GM18507 (cell line): ENCODE data around the gene ASB16.
A peak's percentile ranks its signal among the peaks of the same experiment; 100 is the strongest.

Experiments used
- DNase-seq: peaks from one replicate; pipeline ENCODE4 v3.0.0; 2011; ENCODE audit warnings: low read depth; ENCODE audit not compliant: insufficient read length; ENCODE audit errors: extremely low spot score
- FAIRE-seq: peaks from 2 replicates; lab custom pipeline; 2011; peaks lifted over from hg19 to GRCh38; lab: Jason Lieb, UNC

Gene ASB16

DNA sequence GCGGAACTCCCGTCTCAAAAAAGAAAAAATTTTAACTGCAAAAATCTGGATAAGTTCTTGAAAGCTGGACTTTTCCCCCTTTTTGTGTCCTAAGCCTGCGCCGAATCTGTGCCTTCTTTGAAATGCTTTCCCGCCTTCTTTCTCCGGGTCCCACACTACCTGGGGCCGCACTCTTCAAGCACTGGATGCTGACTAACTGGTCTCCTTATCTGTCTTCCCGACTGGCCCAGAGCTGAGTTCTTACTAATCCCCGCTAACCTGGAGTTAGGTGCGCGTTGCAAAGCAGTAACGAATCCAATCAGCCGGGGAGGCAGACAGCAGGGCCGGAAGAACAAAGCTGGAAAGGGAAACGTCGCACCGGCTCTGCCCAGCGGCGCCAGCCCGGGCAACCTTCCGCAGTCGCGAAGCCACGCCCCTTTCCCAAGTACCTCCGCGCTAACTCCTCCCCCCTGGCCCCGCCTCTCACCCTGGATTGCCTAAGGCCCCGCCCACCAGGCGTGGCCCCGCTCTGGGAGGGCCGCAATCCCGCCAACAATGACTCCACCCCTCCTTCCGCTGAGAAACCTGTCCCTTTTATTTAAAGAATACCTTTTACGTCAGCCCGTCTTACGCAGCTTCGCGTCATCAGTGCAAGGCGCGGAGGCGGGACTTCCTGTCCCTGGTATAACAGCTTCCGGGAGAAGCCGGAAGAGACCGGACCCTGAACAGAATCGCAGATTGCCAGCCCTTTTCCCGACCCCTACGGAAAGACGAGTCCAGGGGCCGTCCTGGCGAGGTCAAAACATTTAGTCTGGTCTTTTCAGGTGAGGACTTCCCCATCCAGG, 16.0 kb downstream of the ASB16 start, which contains the start of gene TMUB2:
TSS of gene TMUB2 (plus strand) at position 666 of the 824 bp plus-strand sequence. CDS start 737 bp downstream, outside the sequence.
- peak; percentile 100 for DNase-seq
- FAIRE-seq, result peak; percentile 100

DNA sequence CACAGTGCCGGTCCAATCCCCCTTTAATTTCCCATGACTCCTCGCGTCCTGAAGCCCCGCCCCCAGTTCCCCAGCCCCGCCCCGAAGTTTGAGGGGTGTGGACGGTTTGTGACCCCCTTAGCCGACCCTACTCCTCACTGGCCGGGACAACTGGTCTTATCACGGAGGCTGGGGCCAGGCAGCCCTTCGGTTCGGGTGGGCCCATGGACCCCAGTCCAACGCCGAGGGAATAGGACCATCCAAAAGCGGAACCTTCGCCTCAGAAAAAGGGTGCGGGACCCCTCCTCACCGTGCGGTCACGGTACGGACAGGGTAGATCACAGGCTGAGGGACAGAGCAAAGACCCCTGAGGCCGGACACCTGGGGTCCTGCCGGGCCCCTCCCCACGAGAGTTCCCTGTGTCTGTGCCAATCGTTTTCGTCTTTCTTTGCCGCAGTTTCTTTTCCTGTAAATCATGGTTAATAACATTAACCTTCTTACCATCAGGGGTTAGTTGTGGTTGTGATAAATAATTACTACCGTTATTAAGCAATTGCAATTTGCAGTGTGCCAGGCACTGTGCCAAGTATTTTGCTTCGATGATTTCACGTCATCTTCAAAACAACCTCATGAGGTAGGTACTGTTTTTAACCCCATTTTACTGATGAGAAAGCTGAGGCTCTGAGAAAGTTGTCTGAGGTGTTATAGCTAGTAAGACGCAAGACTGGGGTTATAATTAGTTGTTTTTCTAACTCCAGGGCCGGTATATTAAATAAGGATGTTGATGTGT, 16.8 kb downstream of the ASB16 start:
- no peak for FAIRE-seq
- peak; percentile 65 for DNase-seq

DNA sequence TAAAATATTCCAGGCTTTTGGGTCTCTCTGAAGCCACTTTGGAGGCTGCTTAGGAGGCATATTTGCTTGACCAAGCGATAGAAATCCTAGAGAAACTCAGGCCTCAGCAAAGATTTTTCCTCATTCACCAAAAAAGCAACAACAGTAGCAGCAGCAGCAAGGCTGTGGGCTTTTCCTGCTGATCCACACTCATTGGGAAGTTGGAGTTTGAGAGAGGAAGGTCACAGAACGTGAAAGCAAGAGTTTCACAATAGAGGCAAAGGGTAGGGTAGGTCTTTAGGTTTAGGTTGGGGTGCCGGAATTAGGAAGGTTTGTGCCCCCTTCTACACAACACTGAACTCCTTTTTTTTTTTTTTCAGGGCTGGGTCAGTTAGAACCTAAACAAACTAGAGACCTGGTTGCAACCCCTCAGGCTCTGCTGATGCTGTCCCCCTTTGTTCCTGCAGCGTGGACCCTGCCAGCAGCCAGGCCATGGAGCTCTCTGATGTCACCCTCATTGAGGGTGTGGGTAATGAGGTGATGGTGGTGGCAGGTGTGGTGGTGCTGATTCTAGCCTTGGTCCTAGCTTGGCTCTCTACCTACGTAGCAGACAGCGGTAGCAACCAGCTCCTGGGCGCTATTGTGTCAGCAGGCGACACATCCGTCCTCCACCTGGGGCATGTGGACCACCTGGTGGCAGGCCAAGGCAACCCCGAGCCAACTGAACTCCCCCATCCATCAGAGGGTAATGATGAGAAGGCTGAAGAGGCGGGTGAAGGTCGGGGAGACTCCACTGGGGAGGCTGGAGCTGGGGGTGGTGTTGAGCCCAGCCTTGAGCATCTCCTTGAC, 18.3 kb downstream of the ASB16 start:
- FAIRE-seq (no peak), DNase-seq (no peak)

DNA sequence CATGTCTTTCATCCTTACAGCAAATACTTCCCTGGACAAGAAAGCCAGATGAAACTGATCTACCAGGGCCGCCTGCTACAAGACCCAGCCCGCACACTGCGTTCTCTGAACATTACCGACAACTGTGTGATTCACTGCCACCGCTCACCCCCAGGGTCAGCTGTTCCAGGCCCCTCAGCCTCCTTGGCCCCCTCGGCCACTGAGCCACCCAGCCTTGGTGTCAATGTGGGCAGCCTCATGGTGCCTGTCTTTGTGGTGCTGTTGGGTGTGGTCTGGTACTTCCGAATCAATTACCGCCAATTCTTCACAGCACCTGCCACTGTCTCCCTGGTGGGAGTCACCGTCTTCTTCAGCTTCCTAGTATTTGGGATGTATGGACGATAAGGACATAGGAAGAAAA, 20.0 kb downstream of the ASB16 start:
- DNase-seq, result no peak
- no peak for FAIRE-seq

DNA sequence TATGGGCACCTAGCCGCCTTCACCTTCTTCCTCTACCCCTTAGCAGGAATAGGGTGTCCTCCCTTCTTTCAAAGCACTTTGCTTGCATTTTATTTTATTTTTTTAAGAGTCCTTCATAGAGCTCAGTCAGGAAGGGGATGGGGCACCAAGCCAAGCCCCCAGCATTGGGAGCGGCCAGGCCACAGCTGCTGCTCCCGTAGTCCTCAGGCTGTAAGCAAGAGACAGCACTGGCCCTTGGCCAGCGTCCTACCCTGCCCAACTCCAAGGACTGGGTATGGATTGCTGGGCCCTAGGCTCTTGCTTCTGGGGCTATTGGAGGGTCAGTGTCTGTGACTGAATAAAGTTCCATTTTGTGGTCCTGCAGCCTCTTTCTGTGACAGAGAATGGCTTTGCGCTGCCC, 20.9 kb downstream of the ASB16 start:
- FAIRE-seq, result no peak
- no peak for DNase-seq

DNA sequence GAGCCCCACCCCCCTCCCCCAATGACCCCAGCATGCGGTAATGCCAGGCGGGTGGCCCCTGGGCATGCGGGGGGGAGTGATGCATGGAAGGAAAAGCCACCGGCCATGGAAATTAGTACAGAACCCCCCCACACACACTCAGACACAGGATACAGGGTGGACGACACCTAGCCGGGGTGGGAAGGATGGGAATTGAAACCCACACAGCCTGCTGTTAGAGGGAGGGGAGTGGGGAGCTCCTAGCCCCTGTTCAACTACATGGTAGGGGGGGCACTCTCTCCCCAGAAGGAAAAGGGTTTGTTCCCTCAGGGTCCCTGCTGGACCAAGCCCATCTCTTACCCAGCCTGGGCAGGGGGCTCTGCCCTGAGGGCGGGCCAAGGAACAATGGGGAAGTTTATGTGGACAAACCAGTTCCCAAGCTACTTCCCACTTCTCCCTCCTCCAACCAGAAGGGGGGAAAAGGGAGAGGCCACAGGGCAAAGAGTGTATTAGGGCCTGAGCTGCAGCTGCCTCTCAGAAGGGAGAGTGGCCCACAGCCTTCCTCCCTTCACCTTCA, 21.5 kb downstream of the ASB16 start:
- DNase-seq (no peak), FAIRE-seq (no peak)

DNA sequence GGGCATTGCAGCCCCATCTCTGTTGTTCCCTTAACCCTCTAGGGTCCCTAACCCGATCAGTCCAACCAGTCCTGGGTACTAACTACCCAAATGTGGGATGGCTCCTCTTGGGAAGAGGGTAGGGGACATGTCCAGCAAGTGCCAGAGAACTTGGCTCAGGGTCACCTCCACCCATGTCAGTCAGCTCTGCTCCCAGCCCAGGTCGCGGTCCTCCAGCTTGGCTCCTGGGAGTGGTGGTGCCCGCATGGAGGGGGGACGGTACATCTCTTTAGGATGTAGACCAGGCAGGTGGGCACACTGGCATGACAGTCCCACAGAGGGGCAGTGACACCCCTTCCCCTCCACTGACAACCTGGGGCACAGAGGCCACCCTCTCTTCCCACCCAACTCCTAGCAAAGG, 22.2 kb downstream of the ASB16 start:
- DNase-seq (no peak), FAIRE-seq (no peak)

DNA sequence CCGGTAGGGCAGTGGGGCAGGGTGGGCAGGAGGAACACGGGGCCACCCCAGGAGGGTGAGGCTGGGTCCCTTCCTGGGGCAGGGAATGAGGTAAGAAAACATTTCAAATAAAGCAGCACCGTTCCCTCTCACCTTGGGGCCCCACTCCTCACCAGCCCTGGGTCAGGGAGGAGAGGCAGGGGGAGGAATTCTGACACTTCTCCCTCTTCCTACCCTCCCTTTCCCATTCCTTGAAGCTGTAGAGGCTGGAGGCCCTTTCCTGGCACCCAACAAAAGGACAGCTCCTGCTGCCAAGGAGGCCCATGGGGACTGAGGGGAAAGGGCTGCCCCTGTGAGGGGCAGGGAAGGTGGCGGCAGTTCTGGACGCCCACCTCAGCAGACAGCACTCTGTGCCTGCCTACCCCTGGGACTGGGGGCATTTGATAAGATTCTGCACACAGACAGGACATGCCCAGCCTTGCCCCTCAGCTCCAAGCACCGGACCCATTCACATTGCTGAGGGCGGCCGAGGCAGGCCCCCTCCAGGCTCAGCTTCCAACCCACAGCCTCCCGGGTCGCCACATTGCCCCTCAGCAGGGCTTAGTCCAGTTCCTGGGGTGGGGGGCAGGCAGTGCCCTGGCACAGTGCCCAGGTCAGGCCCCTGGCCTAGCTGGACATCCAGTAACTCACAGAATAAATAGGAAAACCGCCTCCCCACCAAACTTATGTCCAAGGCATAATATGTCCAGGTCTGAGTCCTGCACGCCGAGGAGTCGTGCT, 23.0 kb downstream of the ASB16 start:
- DNase-seq, result no peak
- FAIRE-seq, result no peak

DNA sequence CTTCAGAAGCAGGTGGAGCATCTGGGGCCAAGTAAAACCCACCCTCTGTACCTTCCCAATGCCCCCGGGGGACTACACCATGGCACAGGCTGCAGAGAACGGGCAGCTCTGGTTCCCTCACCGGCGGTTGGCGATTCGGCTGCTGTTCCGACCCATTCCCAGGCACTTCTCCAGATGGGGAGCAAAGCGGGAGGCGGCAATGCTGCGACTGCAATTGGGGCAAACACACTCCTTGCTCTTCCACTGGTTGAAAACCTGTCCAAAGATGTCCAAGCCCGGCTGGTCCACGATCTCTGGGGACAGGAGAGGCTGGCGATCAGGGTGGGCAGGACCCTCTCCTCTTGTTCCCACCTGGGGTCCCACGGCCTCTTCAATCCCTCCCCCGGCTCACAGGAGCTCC, 26.6 kb downstream of the ASB16 start:
- DNase-seq (no peak), FAIRE-seq (no peak)

DNA sequence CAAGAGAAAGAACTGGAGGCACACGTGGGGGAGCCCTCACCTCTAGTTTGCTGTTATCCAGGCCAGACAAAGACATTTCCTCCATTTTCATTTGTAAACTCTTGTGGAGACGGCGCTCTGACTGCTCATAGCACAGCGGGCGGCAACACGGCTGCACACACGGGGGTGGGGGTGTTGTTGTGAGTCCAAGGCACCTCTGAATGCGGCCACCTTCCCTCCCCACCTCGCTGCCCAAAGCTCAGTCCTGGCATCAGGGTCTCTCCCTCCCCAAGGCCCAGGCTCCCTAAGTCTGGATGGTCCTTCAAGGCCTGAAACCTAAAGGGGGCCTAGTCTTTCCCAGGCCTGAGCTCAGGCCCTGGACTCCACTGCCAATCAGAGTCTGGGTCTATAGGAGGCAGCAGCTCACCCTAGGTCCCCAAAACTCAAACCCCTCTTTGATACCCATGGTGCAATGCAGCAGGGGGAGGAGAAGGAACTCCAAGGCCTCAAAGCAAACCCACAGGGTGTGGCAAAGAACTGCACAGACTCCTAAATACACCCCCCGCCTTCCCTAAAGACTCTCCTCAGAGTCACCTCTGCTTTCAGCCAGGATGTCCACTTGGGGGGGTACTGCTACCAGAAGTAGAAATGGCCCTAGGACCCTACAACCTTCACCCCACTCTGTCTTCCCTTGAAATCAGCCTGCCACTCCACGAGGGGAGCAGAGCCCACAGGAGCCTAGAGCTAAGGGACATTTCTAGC, 27.6 kb downstream of the ASB16 start:
- FAIRE-seq (peak; percentile 89), DNase-seq (no peak)

DNA sequence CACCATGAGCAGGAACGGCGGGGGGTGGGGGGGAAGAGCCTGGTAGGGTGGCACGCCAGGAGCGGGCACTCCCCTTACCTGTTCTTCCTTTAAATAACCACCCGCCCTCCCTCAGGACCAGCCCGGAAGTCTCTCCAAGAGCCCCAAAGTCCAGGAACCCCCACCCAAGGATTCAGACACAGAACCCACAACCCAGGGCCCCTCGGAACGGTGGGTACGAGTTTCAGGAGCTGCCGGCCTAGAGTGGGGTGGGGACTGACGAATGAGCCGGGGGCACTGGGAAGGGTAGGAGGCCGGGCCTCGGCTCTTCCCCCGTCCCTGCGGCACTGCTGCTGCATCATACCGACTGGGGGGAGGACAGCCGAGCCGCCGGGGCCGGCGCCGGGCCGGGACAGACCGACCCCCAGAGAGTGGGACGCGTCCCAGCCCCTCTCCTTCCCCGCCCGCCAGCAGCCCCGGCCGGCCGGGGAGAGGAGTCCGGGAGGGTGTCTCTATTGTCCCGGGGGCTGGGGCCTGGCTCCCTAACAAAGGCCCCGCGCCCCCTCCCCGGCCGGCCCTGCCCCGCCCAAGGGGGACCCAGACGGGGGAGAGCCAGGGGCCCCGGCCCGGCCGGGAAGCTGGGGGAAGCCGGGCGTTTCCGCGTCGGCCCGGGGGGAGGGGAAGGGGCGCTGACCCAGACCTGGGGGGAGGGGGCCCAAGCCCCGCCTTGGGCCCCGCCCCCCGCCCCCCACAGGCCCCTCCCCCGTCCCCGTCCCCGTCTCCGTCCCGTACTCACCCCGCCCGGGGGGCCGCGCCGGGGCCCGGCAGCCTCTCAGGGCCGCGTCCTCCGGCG, 28.4 kb downstream of the ASB16 start:
- FAIRE-seq, result no peak
- no peak for DNase-seq

DNA sequence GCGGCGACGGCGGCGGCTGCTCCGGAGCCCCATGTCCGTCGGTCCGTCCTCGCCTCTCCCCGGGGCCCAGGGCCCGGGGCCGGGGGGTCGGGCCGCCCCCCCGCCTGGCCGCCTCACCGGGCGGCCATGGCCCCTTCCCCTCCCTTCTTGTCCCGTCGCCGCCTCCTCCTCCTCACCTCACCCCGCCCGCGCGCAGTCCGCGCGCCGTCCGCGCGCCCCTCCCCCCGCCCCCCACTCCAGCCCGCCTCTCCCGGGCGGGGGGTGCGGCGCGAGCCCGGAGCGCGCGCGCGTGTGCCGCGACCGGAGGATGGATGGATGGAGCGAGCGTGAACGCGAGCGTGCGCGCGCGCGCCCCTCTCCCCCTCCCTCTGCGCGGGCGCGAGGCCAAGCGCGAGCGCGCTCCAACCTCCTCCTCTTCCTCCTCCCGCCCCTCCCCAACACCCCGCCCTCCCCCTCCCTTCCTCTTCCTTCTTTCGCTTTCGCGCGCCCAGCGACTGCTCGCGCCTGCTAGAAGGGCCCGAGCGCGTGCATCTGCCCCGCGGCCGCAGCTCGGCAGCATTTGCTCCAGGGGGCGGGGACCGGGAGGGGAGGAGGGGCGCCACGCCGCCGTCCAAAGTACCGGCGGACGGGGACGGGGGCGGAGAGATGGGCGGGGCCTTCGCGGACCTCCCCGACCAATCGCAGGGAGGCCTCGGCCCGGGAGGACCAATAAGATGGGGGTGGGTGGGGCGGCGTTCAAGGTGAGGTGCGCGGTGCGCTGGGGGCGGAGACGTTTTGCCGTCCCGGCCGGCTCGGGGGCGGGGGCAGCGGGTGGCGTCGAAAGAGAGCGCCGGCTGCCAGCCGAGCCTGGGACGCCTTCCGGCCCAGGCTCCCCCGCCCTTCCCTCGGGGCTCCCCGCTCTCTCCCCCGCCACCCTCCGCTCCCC, 29.3 kb downstream of the ASB16 start, which contains the start of gene ATXN7L3:
TSS of gene ATXN7L3 (minus strand) at position 332 of the 925 bp plus-strand sequence. CDS start 1,814 bp downstream, outside the sequence.
- FAIRE-seq (peak; percentile 96), DNase-seq (peak; percentile 94)

DNA sequence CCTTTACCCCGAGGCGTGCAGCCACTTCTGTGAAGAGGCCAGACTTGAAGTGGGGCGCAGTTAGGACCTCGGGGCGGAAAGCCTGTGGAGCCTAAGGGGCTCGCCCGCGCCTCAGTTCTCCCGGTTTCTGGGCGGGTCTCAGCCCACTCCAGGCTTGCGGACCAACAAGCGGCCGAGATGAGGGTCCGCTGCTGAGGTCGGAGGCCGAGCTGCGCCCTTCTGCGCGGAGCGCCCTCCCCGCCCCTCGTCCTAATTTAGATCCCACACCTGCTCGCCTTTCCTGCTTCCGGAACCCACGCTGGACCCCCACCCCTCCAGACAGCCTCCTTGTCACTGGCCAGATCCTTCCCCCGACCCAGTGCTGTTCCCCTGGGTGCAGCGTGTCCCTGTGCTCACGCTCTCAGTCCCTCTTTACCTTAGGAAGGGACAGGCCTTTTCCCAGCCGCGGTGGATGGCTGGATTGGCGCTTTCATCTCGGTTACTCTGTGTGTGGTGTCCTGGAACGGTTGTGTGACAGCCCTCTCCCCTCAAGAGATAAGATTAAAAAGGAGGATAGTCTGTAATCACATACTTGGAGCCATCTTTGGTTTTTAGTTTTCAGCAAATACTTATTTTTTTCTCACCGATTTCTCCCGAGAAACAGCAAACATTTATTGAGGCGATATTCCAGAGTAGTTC, 30.1 kb downstream of the ASB16 start:
- FAIRE-seq, result peak; percentile 18

DNA sequence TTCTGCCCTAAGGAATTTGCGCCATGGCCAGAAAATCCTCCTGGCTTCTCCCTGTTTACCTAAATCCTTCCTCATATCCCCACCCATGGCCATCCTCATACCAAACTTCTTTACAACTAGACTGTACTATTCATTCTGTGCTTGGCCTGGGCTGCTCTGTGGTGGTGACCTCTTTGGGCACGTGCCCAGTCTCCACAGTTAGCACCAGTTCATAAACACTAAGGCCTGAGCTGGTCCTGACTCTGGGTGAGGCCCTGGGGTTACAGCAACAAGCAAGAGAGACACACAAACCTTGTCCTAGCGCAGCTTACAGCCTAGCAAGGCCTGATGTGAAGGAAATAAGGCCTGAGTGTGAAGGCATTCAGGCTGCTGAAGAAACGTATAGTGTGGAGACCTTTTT, 32.3 kb downstream of the ASB16 start:
- FAIRE-seq (no peak), DNase-seq (no peak)

More for the DNA sequence above, 30.1 kb downstream of the ASB16 start:
- no peak for DNase-seq

DNA sequence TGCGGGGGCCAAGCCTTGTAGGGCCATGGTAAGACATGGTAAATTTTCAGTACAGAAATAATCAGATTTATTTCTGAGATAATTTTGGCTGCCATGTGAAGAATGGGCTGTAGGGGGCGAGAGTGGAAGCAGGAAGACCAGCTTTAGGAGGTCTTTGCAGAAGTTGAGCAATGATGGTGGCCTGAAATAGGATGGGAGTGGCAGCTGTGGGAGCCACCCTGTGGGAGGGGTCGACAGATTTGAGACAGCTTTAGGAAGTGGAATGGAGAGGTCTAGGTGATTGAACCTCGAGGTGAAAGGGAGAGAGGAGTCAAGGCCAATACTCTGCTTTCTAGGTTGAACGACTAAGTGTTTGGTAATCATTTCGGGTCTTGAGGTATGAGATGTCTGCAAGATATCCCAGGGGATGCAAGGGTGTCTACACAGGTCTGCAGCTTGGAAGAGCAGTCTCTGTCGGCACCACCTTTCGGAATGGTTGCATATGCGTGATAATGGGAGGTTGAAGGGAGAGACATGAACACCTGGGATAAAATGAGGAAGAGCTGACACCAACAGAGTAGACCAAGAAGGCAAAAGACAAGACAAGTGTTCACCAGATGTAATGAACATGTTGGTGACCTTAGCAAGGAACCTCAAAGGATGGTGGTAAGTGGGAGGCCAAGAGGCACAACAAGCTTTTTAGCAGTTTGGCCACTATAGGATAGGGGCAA, 33.4 kb downstream of the ASB16 start:
- peak; percentile 82 for FAIRE-seq
- no peak for DNase-seq
